ENCODE data around the gene PCSK2. TPM values are rescaled to one million over a fixed set of nuclear protein-coding genes. Genes with fewer than 3 reads are reported as not detected.

The PCSK2 gene
- total RNA-seq, 1 experiment from 2014 or later = 245 TPM

GRCh38 chr20:17519606-17520285 is 292.9 kb downstream of the PCSK2 start:
- Histone ChIP-seq H3K27ac (ENCODE audit: low read depth, low read length, poor library complexity, severe bottlenecking) (peak overlapping the region; percentile 82), H3K4me3 (ENCODE audit: low read depth, low read length, poor library complexity, severe bottlenecking) (no peak overlapping the region), H3K4me1 (ENCODE audit: insufficient read depth, low read length, poor library complexity, severe bottlenecking) (peaks cover 30% of the 10 kb centered on the region), H3K9me3 (ENCODE audit: low read depth, low read length, poor library complexity, severe bottlenecking) (no peaks in the 10 kb centered on the region), H3K36me3 (ENCODE audit: insufficient read depth, low read length, poor library complexity, severe bottlenecking) (no peaks in the 10 kb centered on the region), H3K27me3 (replicated peaks; ENCODE audit: insufficient read depth, low read depth, low read length, poor library complexity) (no peaks in the 10 kb centered on the region)
- BruUV-seq (replicated peaks) = no TSS peak
- no peak for DNase-seq (ENCODE audit: low spot score)
- intact Hi-C loops (cut with micrococcal nuclease; ENCODE audit: unreplicated experiment) = no loop called here
- TF ChIP-seq CTCF (conservative IDR thresholded peaks at IDR 0.05; ENCODE audit: low read depth, low read length) (no peak), EZH2 (IDR thresholded peaks at IDR 0.05; ENCODE audit: borderline replicate concordance, low read depth, low read length, poor library complexity, severe bottlenecking) (no peak)
- POLR2A ChIA-PET (ENCODE audit: low non-redundant PET) = no interaction called here
- CTCF ChIA-PET = interaction anchor here (0.6 kb wide), 1 partner anchor 14 kb away, joined by 3 read pairs; no protein-coding TSS in a partner anchor

- intact Hi-C loops (cut with micrococcal nuclease; ENCODE audit: unreplicated experiment) = no loop called here
- POLR2A ChIA-PET (ENCODE audit: low non-redundant PET) = no interaction called here
- DNase-seq (ENCODE audit: low spot score) = peak; percentile 94
- Histone ChIP-seq H3K4me1 (ENCODE audit: insufficient read depth, low read length, poor library complexity, severe bottlenecking) (peaks cover 31% of the 10 kb centered on the region), H3K4me3 (ENCODE audit: low read depth, low read length, poor library complexity, severe bottlenecking) (no peak overlapping the region), H3K9me3 (ENCODE audit: low read depth, low read length, poor library complexity, severe bottlenecking) (no peaks in the 10 kb centered on the region), H3K36me3 (ENCODE audit: insufficient read depth, low read length, poor library complexity, severe bottlenecking) (no peaks in the 10 kb centered on the region), H3K27me3 (replicated peaks; ENCODE audit: insufficient read depth, low read depth, low read length, poor library complexity) (no peaks in the 10 kb centered on the region), H3K27ac (ENCODE audit: low read depth, low read length, poor library complexity, severe bottlenecking) (peak overlapping the region; percentile 82)
- TF ChIP-seq EZH2 (IDR thresholded peaks at IDR 0.05; ENCODE audit: borderline replicate concordance, low read depth, low read length, poor library complexity, severe bottlenecking) (no peak), CTCF (conservative IDR thresholded peaks at IDR 0.05; ENCODE audit: low read depth, low read length) (no peak)
- CTCF ChIA-PET = interaction anchor here (0.6 kb wide), 1 partner anchor 15 kb away, joined by 3 read pairs; no protein-coding TSS in a partner anchor
- no TSS peak for BruUV-seq (replicated peaks)
These were observed 293.7 kb downstream of the PCSK2 start for GRCh38 chr20:17520583-17520982.

- no TSS peak for BruUV-seq (replicated peaks)
- H3K4me1 ChIP-seq (ENCODE audit: insufficient read depth, low read length, poor library complexity, severe bottlenecking) = peaks cover 31% of the 10 kb centered on the region
- no peaks in the 10 kb centered on the region for H3K9me3 ChIP-seq (ENCODE audit: low read depth, low read length, poor library complexity, severe bottlenecking)
- intact Hi-C loops (cut with micrococcal nuclease; ENCODE audit: unreplicated experiment) = no loop called here
- DNase-seq (ENCODE audit: low spot score) = no peak
- H3K4me3 ChIP-seq (ENCODE audit: low read depth, low read length, poor library complexity, severe bottlenecking) = no peak overlapping the region
- H3K27me3 ChIP-seq (replicated peaks; ENCODE audit: insufficient read depth, low read depth, low read length, poor library complexity) = no peaks in the 10 kb centered on the region
- H3K27ac ChIP-seq (ENCODE audit: low read depth, low read length, poor library complexity, severe bottlenecking) = no peak overlapping the region
- H3K36me3 ChIP-seq (ENCODE audit: insufficient read depth, low read length, poor library complexity, severe bottlenecking) = no peaks in the 10 kb centered on the region
- ChIA-PET CTCF (no interaction called here), POLR2A (ENCODE audit: low non-redundant PET) (no interaction called here)
- TF ChIP-seq EZH2 (IDR thresholded peaks at IDR 0.05; ENCODE audit: borderline replicate concordance, low read depth, low read length, poor library complexity, severe bottlenecking) = no peak
- no peak for TF ChIP-seq CTCF (conservative IDR thresholded peaks at IDR 0.05; ENCODE audit: low read depth, low read length)
These were observed 295.7 kb downstream of the PCSK2 start for GRCh38 chr20:17522528-17522927.

Measured in A673 (cell line).